Measurements from ENCODE around the gene PLCG2.

Gene PLCG2

DNA sequence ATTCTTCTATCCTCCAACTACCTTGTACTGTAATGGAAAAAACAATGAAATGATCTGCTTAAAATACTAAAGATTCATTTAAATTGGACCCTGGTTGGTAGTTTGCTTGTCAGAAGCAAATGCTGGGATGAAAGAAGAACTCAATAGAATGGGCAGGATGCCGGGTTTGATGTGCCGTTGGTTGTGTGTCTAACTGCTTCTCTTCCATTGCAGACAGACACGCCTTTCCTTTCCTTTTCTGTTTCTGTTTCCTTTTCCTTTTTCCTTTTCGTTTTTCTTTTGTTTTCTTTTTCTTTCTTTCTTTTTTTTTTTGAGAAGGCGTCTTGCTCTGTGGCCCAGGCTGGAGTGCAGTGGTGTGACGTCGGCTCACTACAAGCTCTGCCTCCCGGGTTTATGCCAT, 64.6 kb downstream of the PLCG2 start:
- CTCF ChIA-PET, result interaction anchor here (1.9 kb wide), 1 partner anchor 32 kb away, joined by 5 read pairs; no protein-coding TSS in a partner anchor
- TF ChIP-seq CTCF (IDR thresholded peaks at IDR 0.05; ENCODE audit: control extremely low read depth, extremely low read depth, low read depth, missing control alignments), result no peak
- POLR2A ChIA-PET, result no interaction called here
- DNase-seq (ENCODE audit: extremely low spot score), result no peak

GRCh38 chr16:81846105-81846504, 67.0 kb downstream of the PLCG2 start:
- POLR2A ChIA-PET, result no interaction called here
- no peak for TF ChIP-seq CTCF (IDR thresholded peaks at IDR 0.05; ENCODE audit: control extremely low read depth, extremely low read depth, low read depth, missing control alignments)
- no peak for DNase-seq (ENCODE audit: extremely low spot score)
- CTCF ChIA-PET, result interaction anchor here (1.7 kb wide), 1 partner anchor 40 kb away, joined by 4 read pairs; no protein-coding TSS in a partner anchor

- CTCF ChIA-PET, result interaction anchor here (1.1 to 3.1 kb wide), 3 partner anchors 12 to 55 kb away, joined by 3 to 13 read pairs (median 3); no protein-coding TSS in a partner anchor
- DNase-seq (ENCODE audit: extremely low spot score), result no peak
- TF ChIP-seq CTCF (IDR thresholded peaks at IDR 0.05; ENCODE audit: control extremely low read depth, extremely low read depth, low read depth, missing control alignments), result no peak
- POLR2A ChIA-PET, result no interaction called here
These were observed 69.3 kb downstream of the PLCG2 start for GRCh38 chr16:81848306-81848853.

DNA sequence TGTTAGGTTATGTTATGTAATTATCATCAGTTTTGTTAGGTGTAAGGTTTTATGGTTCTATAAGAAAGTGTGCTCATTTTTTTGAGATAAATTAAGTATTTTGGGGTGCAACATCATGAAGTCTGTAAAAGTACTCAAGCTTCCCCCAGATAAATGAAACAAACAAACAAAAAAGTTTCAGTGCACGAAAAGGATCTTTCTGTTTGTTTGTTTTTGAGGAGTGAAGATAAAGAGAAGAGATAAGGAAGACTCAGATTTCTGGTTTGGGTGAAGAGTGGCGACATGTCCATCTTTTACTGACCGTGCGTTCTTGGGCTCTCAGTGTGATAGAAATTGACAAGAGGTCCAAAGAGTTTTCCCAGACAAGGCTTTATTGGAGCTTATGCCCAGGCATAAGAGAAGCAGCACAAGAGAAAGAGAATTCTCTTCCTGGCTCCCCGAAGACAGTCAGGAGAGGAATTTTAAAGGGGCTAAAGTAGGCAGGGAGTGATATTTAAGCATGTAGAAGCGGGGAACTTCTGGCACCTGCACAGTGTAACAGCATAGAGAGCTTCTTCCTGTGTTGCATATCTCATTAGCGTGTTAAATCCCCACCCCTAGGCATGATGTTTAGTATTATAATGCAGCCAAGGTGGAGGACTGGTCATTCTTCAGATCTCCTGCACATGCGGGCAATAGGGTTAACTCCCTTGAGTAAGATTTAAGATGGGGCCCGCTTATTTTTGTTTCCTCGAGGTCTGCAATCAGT, 71.3 kb downstream of the PLCG2 start:
- no peak for TF ChIP-seq CTCF (IDR thresholded peaks at IDR 0.05; ENCODE audit: control extremely low read depth, extremely low read depth, low read depth, missing control alignments)

DNA sequence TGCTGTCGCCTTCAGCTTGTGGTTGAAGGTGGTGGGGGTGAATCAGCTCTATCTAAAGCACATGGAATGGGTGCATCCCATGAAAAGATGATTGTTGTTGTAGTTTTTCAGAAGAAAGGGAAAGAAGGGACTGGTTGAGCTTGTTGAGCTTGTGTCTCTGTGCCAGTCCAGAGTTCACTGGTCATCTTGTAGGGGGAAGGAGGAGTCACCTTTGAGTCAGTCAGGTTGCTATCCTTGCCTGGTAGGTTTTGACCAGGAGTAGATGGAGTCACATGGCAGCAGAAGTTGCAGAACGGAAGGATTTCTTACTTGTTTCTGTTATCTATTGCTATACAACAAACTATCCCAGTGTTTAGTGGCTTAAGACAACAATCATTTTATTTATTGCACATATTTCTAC, 73.3 kb downstream of the PLCG2 start:
- no peak for DNase-seq (ENCODE audit: extremely low spot score)
- ChIA-PET POLR2A (no interaction called here), CTCF (interaction anchor here (1.3 to 8.1 kb wide), 5 partner anchors 10 to 36 kb away, joined by 6 to 54 read pairs (median 9); no protein-coding TSS in a partner anchor)
- TF ChIP-seq CTCF (IDR thresholded peaks at IDR 0.05; ENCODE audit: control extremely low read depth, extremely low read depth, low read depth, missing control alignments), result no peak

More for the DNA sequence above, 71.3 kb downstream of the PLCG2 start:
- ChIA-PET POLR2A (no interaction called here), CTCF (interaction anchor here (1.5 to 8.1 kb wide), 4 partner anchors 14 to 485 kb away, joined by 3 to 54 read pairs (median 7); no protein-coding TSS in a partner anchor)
- no peak for DNase-seq (ENCODE audit: extremely low spot score)

DNA sequence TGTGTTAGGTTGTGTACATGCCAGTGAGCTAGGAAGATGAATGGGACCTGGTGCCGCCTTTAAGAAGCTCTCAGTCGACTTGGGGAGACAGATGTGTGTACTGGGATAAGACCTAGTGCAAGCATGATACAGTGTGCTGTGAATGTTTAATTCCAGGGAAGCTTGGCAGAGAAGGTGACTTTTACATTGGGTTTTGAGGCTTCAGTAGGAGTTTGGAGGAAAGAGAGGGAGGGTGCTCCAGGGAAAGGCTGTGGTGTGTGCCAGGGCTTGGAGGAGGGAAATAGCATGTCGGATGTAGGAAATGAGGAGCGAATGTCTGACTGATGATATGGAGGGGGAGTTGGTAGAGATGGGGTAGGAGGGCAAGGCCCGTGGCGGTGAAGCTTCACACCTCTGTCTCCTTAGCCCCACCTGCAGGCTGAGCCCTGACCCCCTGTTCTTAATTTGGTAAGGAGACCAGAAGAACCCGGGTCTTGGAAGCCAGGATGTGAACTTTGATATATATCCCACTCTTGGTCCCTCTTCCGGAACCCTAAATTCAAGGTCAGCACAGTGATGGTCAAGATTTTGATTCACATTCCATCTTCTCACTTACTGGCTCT, 76.6 kb downstream of the PLCG2 start:
- ChIA-PET POLR2A (no interaction called here), CTCF (interaction anchor here (0.7 to 8.1 kb wide), 14 partner anchors 9 to 107 kb away, joined by 3 to 54 read pairs (median 3); no protein-coding TSS in a partner anchor)
- no peak for DNase-seq (ENCODE audit: extremely low spot score)
- TF ChIP-seq CTCF (IDR thresholded peaks at IDR 0.05; ENCODE audit: control extremely low read depth, extremely low read depth, low read depth, missing control alignments), result no peak
